ENCODE measurements around the gene ZDHHC5. TPM values are rescaled to one million over a fixed set of nuclear protein-coding genes. Genes with fewer than 3 reads are reported as not detected.

The ZDHHC5 gene
- total RNA-seq, 1 experiment from 2014 or later = 64.1 TPM

DNA sequence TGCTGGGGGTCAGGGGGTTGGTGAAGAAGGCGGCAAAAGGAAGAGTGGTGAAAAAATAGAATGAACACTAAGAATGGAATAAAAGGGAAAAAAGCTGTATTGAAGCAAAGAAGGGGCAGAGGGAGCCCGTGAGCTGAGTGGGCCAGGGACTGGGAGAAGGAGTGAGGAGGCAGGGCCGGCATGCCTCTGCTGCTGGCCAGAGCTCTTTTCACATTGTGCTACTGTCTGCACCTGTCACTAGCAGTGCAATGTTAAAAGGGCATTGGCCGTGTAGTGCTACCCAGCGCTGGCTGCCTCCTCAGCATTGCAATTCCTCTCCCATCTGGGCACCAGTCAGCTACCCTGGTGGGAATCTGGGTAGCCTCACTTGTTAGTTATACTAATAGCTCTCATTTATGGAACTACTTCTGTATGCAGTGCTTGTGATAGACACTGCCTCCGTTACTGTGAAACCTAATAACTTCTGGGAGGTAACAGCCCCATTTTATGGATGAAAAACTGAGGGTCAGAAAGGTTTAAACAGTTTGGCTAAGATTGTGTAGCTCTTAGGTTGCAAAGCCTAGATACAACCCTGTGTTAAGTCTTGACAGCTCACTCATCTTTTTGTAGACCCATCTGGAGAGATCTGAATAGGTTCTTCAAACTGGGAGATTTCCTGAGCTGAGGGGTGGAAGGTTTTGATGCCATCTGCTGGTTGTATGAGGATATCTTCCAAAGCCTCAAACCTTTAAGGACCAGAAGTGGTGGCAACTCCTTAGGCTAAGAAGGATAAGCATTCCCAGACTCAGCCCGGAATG, 26.7 kb upstream of the ZDHHC5 start:
- POLR2A ChIA-PET = interaction anchor here (0.6 to 1.8 kb wide), 4 partner anchors 11 to 180 kb away, joined by 3 to 8 read pairs (median 4); partner anchors contain the start of gene UBE2L6
- Histone ChIP-seq H2AFZ (ENCODE audit: low read depth, low read length, poor library complexity, severe bottlenecking) (no peak overlapping the region), H3K4me2 (ENCODE audit: low read length) (no peak overlapping the region), H3K27me3 (ENCODE audit: insufficient read depth, low read length) (no peaks in the 10 kb centered on the region), H3K9me2 (ENCODE audit: insufficient read depth) (no peaks in the 10 kb centered on the region), H3K9ac (ENCODE audit: low read length) (no peak overlapping the region), H3K79me2 (ENCODE audit: insufficient read depth, low read length) (peaks cover 10% of the 10 kb centered on the region), H3K36me3 (ENCODE audit: control insufficient read depth in 1 of 2, insufficient read depth in 2 of 2, low read length in 2 of 2) (no peaks in the 10 kb centered on the region), H3K4me1 (ENCODE audit: control insufficient read depth in 1 of 2, insufficient read depth in 2 of 2, low read length in 2 of 2) (peaks cover 6 to 30% of the 10 kb centered on the region in 2 experiments; a peak in 3 of 4 replicates), H3K27ac (ENCODE audit: low read depth, low read length) (no peak overlapping the region), H4K20me1 (ENCODE audit: insufficient read depth) (no peaks in the 10 kb centered on the region), H3K4me3 (replicated peaks in 1 of 2; ENCODE audit: low read depth in 1 of 2, low read length in 2 of 2) (no peak overlapping the region), H3K9me3 (ENCODE audit: control insufficient read depth in 1 of 2, insufficient read depth in 1 of 2, low read depth in 1 of 2, low read length in 2 of 2) (no peaks in the 10 kb centered on the region)
- RAD21 ChIA-PET (ENCODE audit: low non-redundant PET in 1 of 2, low total read pairs in 2 of 2, uncharacterized antibody in 2 of 2, unreplicated experiment in 2 of 2) = interaction anchor here (1.3 to 1.9 kb wide), 6 partner anchors 73 to 296 kb away, joined by 3 to 9 read pairs (median 6); partner anchors contain the start of gene UBE2L6 (in 2 of the 2)
- TF ChIP-seq RAD21 (IDR thresholded peaks at IDR 0.05; ENCODE audit: low read depth) (peak; percentile 76), SP1 (IDR thresholded peaks at IDR 0.05; ENCODE audit: low read depth) (no peak), TCF7L2 (IDR thresholded peaks at IDR 0.05; ENCODE audit: borderline replicate concordance, extremely low read depth, insufficient read depth, insufficient read length) (no peak)
- TF ChIP-seq, protein P1, sequence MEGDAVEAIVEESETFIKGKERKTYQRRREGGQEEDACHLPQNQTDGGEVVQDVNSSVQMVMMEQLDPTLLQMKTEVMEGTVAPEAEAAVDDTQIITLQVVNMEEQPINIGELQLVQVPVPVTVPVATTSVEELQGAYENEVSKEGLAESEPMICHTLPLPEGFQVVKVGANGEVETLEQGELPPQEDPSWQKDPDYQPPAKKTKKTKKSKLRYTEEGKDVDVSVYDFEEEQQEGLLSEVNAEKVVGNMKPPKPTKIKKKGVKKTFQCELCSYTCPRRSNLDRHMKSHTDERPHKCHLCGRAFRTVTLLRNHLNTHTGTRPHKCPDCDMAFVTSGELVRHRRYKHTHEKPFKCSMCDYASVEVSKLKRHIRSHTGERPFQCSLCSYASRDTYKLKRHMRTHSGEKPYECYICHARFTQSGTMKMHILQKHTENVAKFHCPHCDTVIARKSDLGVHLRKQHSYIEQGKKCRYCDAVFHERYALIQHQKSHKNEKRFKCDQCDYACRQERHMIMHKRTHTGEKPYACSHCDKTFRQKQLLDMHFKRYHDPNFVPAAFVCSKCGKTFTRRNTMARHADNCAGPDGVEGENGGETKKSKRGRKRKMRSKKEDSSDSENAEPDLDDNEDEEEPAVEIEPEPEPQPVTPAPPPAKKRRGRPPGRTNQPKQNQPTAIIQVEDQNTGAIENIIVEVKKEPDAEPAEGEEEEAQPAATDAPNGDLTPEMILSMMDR (IDR thresholded peaks at IDR 0.05 in 2 of 3, conservative IDR thresholded peaks at IDR 0.05 in 1 of 3; ENCODE audit: borderline replicate concordance in 1 of 3, insufficient read depth in 1 of 3, low read depth in 2 of 3, low read length in 2 of 3) = peak; percentile 62 to 76 (median 68); a peak in 5 of 6 replicates
- ATAC-seq (peak; percentile 39), DNase-seq (ENCODE audit: low read depth, low spot score) (no peak)
- intact Hi-C loops (cut with micrococcal nuclease) = loop anchor here (1.0 to 10.0 kb wide), 4 partner anchors 73 to 796 kb away; no protein-coding TSS in a partner anchor
- CTCF ChIA-PET = interaction anchor here (0.9 to 4.4 kb wide), 13 partner anchors 10 to 295 kb away, joined by 3 to 40 read pairs (median 7); partner anchors contain the start of gene UBE2L6
- BruUV-seq (replicated peaks) = no TSS peak

Measured in HCT116 (cell line).